Progenitor cell of endocrine pancreas (in vitro differentiated cells): Measurements from ENCODE around the gene CBX2. TPM values are rescaled to one million over a fixed set of nuclear protein-coding genes. Genes with fewer than 3 reads are reported as not detected.

Experiments used
- DNase-seq: peaks from one replicate; pipeline ENCODE4 v3.0.0; 2021; ENCODE audit warnings: low spot score; ENCODE audit not compliant: unreplicated experiment
- H3K27ac Mint-ChIP-seq: 2 replicates; pipeline ENCODE4 v1.8.0; 2021; ENCODE audit warnings: mild to moderate bottlenecking, moderate library complexity, mixed read lengths
- H3K27me3 Mint-ChIP-seq: 2 replicates; pipeline ENCODE4 v1.8.0; 2021; ENCODE audit warnings: mixed read lengths
- H3K36me3 Mint-ChIP-seq: 2 replicates; pipeline ENCODE4 v1.8.0; 2022; ENCODE audit warnings: mixed read lengths; ENCODE audit not compliant: insufficient read depth
- H3K4me1 Mint-ChIP-seq: 2 replicates; pipeline ENCODE4 v1.8.0; 2021; ENCODE audit warnings: low read depth, mixed read lengths
- H3K4me3 Mint-ChIP-seq: 2 replicates; pipeline ENCODE4 v1.8.0; 2021; ENCODE audit warnings: low read depth, mild to moderate bottlenecking, moderate library complexity, mixed read lengths
- H3K9me3 Mint-ChIP-seq: 2 replicates; pipeline ENCODE4 v1.8.0; 2021; ENCODE audit warnings: low read depth, mixed read lengths
- total RNA-seq: library from RNA; stranded (reverse); gene quantifications from 2 replicates; pipeline ENCODE4 v1.2.1, GENCODE V29; 2021
- TF ChIP-seq, protein P1 (sequence below): fragments of 200-600 bp; sonication (generic); IDR thresholded peaks from one replicate; pipeline ENCODE4 v1.5.0; 2021; ENCODE audit warnings: antibody characterized with exemption, mild to moderate bottlenecking; ENCODE audit not compliant: unreplicated experiment

CBX2 gene
- total RNA-seq, 1 donor from 2014 or later = 111 TPM

DNA sequence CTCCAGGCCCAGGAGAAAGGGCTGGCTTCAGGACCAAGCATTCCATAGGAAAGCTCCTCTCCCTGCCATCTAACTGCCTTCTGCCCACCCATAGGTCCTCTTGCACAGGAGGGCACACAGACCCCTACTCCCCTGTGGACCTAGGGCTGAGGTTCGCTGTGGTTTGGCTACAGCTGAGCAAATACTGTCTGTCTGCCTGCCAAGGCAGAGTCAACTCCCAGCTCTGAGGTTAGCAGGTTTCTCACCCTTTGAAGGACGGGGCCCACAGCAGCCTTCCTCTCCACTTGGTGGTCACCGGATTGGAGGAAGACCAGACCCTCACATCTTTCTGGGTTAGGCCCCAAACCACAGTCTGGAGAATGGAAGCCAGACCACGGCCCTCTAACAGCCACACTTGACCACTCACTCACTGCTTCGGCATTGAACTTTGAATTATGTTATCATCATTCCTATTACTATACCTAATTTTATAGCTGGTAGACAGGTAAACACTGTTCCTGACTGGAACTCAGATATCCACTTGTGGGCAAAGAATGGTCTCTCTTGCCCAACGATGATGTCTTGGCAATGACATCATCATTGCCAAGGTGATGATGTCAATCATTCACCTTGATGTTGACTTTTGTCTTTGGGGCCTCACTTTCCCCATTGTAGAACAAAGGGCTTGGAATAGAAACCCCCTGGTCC is 47.1 kb downstream of the CBX2 start:
- Mint-ChIP-seq H3K9me3 (peaks cover 5% of the 10 kb centered on the region), H3K27ac (no peak overlapping the region), H3K4me3 (no peak overlapping the region), H3K4me1 (peaks cover 30% of the 10 kb centered on the region), H3K36me3 (peaks cover 3% of the 10 kb centered on the region), H3K27me3 (peaks cover 20% of the 10 kb centered on the region)
- TF ChIP-seq, protein P1, sequence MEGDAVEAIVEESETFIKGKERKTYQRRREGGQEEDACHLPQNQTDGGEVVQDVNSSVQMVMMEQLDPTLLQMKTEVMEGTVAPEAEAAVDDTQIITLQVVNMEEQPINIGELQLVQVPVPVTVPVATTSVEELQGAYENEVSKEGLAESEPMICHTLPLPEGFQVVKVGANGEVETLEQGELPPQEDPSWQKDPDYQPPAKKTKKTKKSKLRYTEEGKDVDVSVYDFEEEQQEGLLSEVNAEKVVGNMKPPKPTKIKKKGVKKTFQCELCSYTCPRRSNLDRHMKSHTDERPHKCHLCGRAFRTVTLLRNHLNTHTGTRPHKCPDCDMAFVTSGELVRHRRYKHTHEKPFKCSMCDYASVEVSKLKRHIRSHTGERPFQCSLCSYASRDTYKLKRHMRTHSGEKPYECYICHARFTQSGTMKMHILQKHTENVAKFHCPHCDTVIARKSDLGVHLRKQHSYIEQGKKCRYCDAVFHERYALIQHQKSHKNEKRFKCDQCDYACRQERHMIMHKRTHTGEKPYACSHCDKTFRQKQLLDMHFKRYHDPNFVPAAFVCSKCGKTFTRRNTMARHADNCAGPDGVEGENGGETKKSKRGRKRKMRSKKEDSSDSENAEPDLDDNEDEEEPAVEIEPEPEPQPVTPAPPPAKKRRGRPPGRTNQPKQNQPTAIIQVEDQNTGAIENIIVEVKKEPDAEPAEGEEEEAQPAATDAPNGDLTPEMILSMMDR = no peak
- DNase-seq = no peak

DNA sequence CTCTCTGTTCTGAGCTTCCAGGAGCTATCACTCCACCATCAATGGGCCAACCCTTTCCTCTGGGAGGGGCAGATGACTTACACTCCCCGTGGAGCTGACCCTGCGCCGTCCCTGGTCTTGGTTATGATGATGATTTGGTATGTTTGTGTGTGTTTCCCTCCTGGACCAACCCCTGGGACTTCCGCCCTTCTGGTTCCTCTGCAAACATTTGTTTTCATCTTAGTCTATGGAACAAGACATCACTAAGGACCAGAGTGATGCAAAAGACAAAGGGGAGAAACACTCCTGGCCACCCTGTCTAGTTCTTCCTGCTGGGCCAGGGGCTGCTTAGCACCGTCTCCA is 47.6 kb downstream of the CBX2 start:
- no peak for DNase-seq
- peaks cover 3% of the 10 kb centered on the region for H3K36me3 Mint-ChIP-seq
- H3K9me3 Mint-ChIP-seq = peaks cover 5% of the 10 kb centered on the region
- H3K27me3 Mint-ChIP-seq = peaks cover 18% of the 10 kb centered on the region
- TF ChIP-seq, protein P1 = no peak
- no peak overlapping the region for H3K27ac Mint-ChIP-seq
- H3K4me3 Mint-ChIP-seq = no peak overlapping the region
- H3K4me1 Mint-ChIP-seq = peaks cover 31% of the 10 kb centered on the region

DNA sequence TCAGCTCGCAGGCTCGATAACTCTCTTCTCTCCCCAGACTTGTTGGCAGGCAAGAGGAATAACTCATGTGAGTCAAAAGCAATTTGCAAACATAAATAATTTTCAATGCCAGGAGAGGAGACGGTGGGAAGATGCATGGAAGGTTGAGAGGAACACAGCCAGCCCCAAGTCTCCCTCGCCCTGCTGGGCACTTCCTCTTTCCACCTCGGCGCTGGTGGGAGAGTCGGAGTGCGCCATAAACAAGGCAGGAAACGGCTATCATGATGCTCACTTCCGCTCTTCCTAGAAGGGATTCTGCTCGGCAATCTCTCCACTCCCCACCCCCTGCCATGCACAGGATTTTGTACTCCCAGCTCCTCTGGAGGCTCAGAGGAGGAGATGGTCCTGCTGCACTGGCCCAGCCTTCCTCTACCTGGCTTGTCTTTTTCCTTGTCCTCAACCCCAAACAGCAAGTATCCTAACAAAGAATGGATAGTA is 48.3 kb downstream of the CBX2 start:
- Mint-ChIP-seq H3K9me3 (peaks cover 4% of the 10 kb centered on the region), H3K4me3 (no peak overlapping the region), H3K27me3 (peaks cover 18% of the 10 kb centered on the region), H3K36me3 (peaks cover 3% of the 10 kb centered on the region), H3K4me1 (peaks cover 27% of the 10 kb centered on the region), H3K27ac (no peak overlapping the region)
- DNase-seq = no peak
- TF ChIP-seq, protein P1 = no peak

DNA sequence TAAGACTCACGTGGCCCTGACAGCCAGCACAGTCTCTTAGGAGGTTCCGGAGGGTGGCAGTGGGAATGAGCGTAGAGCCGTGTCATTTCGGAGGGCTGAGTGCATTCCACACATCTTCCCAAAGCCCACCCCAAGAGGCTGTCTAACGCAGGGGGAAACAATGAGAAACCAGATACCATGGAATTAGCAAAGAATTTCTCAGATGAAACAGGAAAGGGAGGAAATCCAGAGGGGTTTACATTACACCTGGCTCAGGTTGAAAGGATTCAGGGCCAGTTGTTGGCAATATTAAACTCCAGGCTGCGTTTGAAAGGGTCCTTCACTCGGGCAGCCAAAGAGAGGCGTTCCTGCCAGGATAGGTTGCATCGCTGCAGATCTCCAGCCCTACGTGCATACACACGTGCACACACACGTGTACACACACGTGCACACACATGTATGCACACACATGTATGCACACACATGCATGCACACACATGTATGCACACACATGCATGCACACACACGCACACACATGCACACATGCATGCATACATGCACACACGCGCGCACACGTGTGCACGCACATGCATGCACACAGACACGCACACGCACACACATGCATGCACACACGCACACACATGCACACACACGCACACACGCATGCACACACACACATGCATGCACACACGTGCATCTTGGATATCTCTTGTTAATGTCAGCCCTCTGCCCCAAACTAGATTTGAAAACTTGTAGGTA is 49.1 kb downstream of the CBX2 start:
- H3K27ac Mint-ChIP-seq = no peak overlapping the region
- TF ChIP-seq, protein P1 = no peak
- DNase-seq = no peak
- H3K4me3 Mint-ChIP-seq = no peak overlapping the region
- H3K4me1 Mint-ChIP-seq = peaks cover 26% of the 10 kb centered on the region
- peaks cover 3% of the 10 kb centered on the region for H3K9me3 Mint-ChIP-seq
- peaks cover 3% of the 10 kb centered on the region for H3K36me3 Mint-ChIP-seq
- peaks cover 21% of the 10 kb centered on the region for H3K27me3 Mint-ChIP-seq

DNA sequence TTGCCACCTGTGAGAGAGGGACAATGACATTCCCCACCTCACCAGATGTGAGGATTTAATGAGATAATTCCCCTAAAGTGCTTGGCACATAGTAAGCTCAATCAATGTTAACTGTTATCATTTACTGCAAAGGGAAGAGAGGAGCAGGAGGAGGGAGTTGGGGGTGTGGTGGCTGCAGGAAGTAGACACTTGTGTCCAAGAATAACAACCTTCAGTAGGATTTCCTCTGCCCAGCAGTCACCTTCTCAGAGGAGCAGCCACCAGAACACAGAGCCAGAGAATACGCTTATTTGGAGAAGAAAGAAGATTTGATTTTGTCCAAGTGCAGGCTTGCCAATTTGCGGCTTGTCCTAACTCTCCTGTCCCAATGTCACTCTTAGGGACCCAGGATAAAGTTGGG is 51.1 kb downstream of the CBX2 start:
- Mint-ChIP-seq H3K4me3 (no peak overlapping the region), H3K27me3 (peaks cover 27% of the 10 kb centered on the region), H3K9me3 (peaks cover 3% of the 10 kb centered on the region), H3K27ac (no peak overlapping the region), H3K36me3 (peaks cover 3% of the 10 kb centered on the region), H3K4me1 (peaks cover 28% of the 10 kb centered on the region)
- DNase-seq = no peak
- TF ChIP-seq, protein P1 = no peak
